NCI-H748 treated with DMSO at 0.1 percent for 48 hours (cell line): ENCODE results near the gene MAN1C1.

Experiments
- DNase-seq: peaks from one replicate; lab custom pipeline; 2025; lab: John Stamatoyannopoulos, UW

MAN1C1 gene

DNA sequence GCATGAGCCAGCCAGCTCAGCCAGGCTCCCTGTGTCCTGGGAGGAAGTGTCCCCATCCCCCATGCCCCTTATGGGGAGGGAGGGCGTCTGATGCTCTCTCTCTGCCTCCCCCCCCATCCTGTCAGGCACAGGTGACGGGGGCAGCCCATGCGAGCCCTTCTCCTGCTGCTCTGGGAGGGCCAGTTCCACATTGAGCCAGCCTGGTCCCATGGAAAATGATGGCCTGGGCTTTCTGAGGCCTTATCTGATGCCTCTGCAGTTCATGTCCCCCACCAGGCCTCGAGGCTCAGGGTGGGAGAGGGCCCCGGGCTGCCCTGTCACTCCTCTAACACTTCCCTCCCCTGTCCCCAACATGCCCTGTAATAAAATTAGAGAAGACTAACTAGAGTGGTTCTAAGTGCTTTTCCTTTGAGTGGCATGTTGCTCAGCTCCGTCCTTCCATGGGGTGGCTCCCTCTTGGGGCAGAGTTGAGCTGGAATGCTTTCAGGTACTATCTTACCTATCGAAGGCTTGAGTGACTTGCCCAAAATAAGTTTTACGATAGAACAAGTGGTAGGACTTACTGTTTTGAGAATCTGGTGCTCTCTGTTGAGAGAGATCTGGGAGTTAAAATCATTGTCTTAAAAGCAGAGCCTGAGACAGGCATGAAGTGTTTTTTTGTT lies 201.4 kb downstream of the MAN1C1 start:
- no peak for DNase-seq

DNA sequence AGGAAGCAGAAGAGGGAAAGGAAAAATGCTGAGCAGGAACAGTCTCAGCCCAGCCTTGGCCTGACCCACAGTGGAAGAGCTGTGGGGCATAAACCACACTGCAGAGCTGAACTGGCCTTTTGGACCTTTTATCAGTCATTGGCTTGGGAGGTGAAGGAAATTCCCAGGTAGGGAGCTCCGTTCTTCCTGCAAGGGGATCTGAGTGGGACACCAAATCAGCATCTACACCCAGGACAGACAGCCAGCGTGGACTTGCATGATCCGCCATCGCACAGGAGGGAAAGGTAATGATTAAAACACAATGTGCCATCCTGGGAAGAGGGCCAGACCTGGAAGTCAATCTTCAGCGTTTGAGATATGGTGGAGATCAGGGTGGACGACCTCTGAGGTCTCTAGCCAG lies 202.0 kb downstream of the MAN1C1 start:
- DNase-seq, result no peak

DNA sequence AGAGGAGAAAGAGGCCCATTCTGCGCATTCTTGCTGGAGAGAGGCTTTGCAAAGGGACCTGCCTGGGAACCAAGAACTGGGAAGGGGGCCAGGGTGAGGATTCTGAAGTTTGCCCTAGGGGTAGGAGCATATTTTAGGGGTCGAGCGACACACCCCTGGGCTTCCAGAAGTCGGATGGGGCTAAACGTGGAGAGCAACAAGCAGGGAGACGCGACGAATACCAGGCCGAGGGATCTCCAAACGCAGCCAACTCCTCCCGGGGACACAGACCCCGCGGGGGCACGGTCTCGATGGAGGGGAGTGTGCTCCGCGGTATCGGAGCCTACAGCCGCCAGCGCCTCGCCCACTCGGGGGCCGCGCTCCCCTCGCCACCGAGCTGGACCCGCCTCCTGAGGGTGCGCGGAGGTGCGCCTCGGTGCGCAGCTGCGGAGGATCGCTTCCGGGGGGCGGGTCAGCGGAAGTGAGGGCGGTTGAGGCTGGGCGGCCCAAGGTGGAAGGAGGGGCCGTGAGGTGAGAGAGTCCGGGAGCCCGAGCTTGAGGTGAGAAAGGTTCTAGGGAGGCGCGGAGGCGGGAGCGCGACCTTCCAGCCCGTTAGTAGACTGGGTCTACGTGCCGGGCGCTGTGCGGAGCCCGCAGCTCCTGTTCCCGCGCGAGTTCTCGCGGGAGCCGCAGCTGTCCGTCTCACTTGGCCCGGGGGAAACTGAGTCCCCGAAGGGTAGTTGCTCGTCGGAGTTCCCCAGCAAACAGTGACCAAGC lies 203.1 kb downstream of the MAN1C1 start, which contains the start of gene MTFR1L:
TSS of gene MTFR1L (plus strand) at position 464 of the 756 bp plus-strand sequence. CDS start 3,151 bp downstream, outside the sequence.
- DNase-seq, result peak; percentile 64

DNA sequence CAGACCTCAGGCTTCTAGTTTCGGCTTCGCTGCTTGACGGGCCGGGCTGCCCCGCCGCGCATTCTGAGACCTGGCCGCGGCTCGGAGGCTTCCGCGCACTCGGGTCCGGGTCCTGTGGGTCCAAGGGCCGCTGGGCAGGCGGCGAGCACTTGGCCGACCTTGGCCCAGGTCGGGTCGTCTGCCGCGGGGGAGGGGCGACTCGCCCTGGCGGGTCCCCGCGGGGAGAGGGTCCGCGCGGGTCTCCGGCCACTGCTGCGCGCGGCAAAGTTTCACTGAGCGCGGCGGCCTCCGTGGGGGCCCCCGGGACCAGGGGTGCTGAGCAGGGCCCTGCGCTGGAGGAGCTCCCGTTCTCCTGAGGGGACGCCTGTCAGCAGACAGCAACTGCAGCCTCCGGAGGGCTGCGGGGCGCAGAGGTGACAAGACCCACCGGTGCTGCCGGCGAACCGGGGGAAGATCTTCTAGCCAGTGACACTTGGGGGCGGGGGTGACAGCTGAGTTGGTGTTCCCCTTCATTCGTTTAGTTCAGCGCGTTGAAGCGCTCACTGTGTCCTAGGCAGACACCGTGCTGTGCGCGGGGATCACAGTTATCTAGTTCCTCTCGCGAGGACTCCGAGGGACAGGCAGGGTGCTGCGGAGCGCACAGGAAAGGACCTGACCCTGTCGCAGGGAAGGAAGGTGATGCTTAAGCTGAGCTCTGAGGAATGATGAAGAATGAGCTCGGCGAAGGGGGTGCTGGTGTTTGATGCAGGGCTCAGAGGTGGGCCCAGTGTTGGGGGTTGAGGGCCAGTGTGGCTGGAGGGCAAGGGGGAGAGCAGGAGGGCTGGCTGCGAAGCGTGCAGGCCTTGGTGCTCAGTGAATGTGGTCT lies 203.9 kb downstream of the MAN1C1 start:
- DNase-seq, result no peak

DNA sequence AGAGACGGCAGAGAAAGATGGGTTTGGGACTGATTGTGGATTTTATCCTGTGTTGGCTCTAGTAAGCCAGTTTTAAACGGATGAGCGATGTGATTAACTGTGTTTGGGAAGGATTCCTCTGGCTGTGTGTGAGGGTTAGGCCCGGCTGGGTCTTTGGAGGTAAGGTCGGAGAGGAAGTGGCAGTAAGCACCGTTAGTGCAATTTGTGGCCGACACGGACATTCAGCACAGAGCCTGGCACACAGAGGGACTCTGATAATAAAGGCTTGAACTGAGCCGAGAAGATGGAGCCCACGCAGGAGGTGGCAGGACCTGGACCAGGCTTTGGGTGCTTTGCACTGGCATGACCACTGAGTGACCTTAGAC lies 204.5 kb downstream of the MAN1C1 start:
- no peak for DNase-seq

DNA sequence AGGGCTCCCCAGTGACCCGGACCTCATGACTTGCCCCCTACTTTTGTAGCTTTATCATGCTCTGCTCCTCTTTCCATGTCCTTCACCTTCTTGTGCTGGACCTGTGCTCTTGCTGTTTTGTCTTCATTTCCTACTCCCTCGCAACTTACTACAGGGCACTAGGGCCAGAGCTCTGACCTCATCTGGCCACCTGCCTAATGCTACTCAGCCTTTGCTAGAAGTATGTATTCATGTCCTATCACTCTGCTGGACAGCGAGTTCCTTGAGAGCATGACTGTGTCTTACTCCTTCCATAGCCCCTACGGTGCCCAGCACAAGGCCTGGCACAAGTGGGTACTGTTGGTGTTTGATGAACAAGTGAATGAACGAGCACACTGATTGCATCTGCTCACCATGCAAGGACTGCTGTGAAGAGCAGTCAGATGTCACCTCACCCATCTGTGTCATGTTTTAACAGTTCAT lies 205.1 kb downstream of the MAN1C1 start:
- DNase-seq, result no peak

DNA sequence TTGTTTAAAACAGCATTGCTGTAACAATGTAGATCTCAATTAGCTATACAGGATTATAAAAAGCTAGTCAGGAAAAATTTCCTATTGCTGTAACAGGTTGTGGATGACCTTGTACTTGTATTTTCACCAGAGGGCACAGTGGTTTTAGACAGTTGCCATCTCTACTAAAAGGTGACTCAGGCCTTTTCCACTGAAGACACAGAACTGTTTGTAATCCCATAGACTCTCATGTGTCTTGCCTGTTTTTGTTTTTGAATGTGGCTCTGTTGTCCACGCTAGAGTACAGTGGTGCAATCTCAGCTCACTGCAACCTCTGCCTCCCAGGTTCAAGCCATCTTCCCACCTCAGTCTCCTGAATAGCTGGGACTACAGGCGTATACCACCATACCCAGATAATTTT lies 209.0 kb downstream of the MAN1C1 start:
- DNase-seq, result no peak

DNA sequence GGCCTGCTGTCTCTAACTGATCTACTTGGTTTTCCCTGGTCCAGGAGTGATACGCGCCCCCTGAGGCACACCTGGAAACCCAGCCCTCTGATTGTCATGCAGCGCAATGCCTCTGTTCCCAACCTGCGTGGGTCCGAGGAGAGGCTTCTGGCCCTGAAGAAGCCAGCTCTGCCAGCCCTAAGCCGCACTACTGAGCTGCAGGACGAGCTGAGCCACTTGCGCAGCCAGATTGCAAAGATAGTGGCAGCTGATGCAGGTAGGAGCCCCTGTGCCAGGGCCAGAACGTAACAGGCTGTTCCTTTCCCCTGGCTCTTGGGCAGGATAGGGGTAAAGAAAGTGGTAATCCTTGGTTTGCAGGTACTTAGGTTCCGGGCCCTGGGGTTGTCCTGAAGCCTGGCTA lies 210.0 kb downstream of the MAN1C1 start:
- DNase-seq, result no peak

DNA sequence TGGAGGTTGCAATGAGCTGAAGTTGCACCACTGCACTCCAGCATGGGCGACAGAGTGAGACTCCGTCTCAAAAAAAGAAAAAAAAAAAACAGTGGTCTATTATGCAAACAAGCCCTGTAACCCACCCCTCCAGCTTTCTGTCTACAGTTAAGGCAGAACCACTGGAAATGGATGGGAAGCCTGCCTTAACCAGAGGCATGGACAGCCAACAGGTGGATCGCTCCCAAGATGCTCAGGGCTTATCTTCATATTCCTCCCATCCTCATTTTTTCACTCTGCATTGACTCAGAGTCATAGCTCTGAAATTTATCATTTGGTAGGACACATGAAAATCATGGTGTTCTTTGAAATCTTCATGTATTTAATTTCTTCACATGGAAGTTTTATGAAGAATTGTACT lies 211.9 kb downstream of the MAN1C1 start:
- no peak for DNase-seq

DNA sequence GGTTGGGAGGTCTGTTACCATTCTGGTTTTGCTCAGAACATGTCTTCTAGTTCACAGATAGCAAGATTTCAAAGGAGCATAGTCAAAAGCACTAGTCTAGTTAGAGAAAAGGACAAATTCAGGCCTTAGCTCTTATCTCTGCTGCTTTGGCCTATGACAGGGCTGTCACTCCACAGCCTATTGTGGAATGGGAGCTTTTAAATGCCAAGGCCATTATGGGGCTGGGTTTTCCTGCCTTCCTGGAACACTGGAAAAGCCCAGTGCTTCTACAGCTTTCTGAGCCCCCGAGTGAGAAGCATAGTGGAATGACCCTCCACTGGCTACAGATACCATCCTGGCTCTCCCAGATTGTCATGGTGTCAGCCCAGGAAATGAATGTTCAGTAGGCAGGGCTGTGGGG lies 212.5 kb downstream of the MAN1C1 start:
- DNase-seq, result no peak

DNA sequence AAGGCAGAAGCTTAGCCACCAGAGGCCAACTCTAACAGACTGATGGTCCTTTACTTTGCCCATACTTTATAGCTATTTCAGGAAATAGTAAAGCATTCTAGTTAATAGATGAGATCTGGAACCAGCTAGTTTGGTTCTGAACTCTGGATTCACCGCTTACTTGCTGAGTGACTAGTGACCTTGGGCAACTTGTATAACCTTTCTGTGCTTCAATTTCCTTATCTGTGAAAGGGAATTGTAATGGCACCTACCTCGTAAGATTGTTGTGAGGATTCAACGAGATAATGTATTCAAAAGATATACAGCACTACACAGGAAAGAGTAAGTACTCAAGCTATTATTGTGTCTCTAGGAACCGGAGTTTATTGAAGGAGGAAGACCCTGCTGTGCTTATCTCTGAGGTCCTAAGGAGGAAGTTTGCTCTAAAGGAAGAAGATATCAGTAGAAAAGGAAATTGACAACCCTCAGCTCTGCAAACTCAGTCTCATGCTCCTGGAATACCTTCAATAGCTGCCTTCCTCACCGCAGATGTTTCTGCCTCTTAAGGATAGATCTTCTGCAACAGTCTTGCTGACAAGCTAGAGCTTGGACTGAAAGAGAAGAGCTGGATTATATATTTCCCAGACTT lies 215.1 kb downstream of the MAN1C1 start:
- no peak for DNase-seq

DNA sequence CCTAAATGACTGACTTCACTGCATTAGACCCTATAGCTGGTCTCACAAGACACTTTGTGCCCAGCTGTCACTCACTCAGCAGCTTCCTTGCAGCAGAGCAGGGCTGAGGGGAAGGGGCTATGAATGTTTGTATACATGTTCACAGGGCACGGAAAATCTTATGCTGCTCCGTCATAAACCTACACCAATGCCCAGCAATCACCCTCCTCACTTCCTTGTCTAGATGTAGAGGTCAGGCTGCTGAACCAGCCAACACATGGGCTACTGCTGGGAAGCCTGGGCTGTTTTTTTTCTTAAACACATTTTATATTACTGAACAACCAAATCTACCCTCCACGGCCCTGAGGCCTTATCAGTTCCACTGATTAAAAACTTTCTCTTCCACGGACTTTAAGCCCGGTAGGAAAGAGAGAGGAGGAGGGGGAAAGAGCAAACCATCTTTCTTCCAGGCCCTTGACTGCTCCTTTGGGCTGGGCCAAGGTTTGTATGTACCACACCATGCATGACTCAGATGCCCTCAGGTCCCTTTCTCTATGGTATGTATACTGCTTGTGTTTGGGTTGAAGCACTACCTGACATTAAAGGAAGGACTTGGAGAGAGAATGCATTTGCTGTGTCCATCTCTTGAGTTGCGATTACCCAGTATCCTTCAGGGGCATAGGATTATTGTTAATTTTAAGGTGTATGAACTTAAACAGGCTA lies 215.9 kb downstream of the MAN1C1 start:
- no peak for DNase-seq

DNA sequence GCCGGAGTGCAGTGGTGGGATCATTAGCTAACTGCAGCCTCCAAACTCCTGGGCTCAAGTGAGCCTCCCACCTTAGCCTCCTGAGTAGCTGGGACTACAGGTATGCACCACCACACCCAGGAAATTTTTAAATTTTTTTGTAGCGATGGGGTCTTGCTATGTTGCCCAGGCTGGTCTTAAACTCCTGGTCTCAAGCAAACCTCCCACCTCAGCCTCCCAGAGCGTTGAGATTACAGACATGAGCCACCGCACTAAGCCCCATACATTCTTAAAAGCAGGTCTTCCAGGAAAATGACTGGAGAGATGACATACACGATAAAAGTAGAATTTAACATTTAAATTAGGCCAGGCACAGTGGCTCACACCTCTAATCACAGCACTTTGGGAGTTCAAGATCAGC lies 216.6 kb downstream of the MAN1C1 start:
- no peak for DNase-seq
